Upper lobe of right lung (tissue), 1 donor: Measurements from ENCODE around the gene KCNJ1. TPM values are rescaled to one million over a fixed set of nuclear protein-coding genes. Genes with fewer than 3 reads are reported as not detected.

Source experiments
- ATAC-seq: fragments of 200-7000 bp; cut with Tn5 transposase; one replicate; pipeline ENCODE4 v1.9.1; 2020; ENCODE audit warnings: mild to moderate bottlenecking, moderate library complexity
- DNase-seq: peaks from one replicate; pipeline ENCODE4 v3.0.0-alpha.2; 2020
- H3K27ac ChIP-seq: fragments of 200-600 bp; one replicate; pipeline ENCODE4 v1.8.0; 2022
- H3K27me3 ChIP-seq: fragments of 200-600 bp; one replicate; pipeline ENCODE4 v1.8.0; 2022; ENCODE audit warnings: mild to moderate bottlenecking
- H3K36me3 ChIP-seq: fragments of 200-600 bp; one replicate; pipeline ENCODE4 v1.8.0; 2022
- H3K4me1 ChIP-seq: fragments of 200-600 bp; one replicate; pipeline ENCODE4 v1.8.0; 2022
- H3K4me3 ChIP-seq: fragments of 200-600 bp; one replicate; pipeline ENCODE4 v1.8.0; 2022; ENCODE audit warnings: mild to moderate bottlenecking
- H3K9me3 ChIP-seq: fragments of 200-600 bp; one replicate; pipeline ENCODE4 v1.8.0; 2022
- intact Hi-C: fragments of 100-400 bp; cut with DNase I; formaldehyde crosslinking; loops from one replicate; pipeline ENCODE4 v1.11.0; 2022
- total RNA-seq: library from RNA; stranded (reverse); fragmentation: NEBNext Ultra II Directional; extraction: Animal tissue kit (Norgen Biotek cat#: 25700); gene quantifications from one replicate; pipeline ENCODE4 v1.2.1, GENCODE V29; 2021
- TF ChIP-seq, protein P1 (sequence below): fragments of 200-600 bp; IDR thresholded peaks from one replicate; pipeline ENCODE4 v1.8.0; 2022; ENCODE audit warnings: antibody characterized with exemption
- donor health status: DM: no; HTN: yes; CAD: no; lungs with severe emphysema.

The KCNJ1 gene
- total RNA-seq, 1 donor from 2014 or later, result 0.23 TPM

DNA sequence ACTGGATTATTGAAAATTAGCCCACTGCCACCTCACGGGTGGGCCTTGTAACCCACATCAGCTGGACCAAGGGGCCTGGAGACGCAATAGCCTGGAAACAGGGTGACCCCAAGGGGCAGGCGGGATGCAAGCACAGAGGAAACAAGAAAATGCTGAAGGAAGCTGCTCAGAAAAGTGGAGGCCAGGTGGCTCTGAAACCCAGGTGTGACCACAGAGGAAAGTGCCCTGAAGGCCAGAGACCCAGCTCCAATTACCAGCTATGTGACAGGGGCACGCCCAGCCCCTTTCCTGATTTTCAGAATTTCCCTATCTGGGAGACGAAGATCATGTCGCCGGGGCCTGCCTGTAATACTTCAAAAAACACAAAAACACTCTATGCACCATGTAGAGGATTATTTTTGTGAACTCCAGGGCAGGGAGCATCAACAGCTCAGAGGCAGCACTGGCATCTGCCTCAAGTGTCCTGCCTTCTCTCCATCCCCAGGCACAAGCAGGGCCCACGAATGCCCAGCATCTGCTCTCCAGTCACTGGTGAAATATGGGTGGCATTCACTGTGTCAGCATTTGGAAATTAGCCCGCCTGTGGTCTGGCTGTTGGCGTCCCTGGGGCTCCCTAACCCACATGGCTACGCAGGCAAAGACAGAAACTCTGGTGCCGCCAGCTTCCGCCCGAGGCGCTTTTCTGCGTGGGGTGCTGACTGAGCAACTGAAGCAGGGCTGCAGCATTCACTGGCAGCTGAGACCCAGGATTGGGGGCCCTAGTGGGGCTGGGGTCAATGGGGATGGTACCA is 6.3 kb downstream of the KCNJ1 start:
- Histone ChIP-seq H3K27me3 (no peaks in the 10 kb centered on the region), H3K4me1 (no peaks in the 10 kb centered on the region), H3K36me3 (no peaks in the 10 kb centered on the region), H3K9me3 (no peaks in the 10 kb centered on the region), H3K4me3 (no peak overlapping the region), H3K27ac (no peak overlapping the region)
- TF ChIP-seq, protein P1, sequence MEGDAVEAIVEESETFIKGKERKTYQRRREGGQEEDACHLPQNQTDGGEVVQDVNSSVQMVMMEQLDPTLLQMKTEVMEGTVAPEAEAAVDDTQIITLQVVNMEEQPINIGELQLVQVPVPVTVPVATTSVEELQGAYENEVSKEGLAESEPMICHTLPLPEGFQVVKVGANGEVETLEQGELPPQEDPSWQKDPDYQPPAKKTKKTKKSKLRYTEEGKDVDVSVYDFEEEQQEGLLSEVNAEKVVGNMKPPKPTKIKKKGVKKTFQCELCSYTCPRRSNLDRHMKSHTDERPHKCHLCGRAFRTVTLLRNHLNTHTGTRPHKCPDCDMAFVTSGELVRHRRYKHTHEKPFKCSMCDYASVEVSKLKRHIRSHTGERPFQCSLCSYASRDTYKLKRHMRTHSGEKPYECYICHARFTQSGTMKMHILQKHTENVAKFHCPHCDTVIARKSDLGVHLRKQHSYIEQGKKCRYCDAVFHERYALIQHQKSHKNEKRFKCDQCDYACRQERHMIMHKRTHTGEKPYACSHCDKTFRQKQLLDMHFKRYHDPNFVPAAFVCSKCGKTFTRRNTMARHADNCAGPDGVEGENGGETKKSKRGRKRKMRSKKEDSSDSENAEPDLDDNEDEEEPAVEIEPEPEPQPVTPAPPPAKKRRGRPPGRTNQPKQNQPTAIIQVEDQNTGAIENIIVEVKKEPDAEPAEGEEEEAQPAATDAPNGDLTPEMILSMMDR, result no peak
- no peak for DNase-seq
- no peak for ATAC-seq
- intact Hi-C loops, result no loop called here

DNA sequence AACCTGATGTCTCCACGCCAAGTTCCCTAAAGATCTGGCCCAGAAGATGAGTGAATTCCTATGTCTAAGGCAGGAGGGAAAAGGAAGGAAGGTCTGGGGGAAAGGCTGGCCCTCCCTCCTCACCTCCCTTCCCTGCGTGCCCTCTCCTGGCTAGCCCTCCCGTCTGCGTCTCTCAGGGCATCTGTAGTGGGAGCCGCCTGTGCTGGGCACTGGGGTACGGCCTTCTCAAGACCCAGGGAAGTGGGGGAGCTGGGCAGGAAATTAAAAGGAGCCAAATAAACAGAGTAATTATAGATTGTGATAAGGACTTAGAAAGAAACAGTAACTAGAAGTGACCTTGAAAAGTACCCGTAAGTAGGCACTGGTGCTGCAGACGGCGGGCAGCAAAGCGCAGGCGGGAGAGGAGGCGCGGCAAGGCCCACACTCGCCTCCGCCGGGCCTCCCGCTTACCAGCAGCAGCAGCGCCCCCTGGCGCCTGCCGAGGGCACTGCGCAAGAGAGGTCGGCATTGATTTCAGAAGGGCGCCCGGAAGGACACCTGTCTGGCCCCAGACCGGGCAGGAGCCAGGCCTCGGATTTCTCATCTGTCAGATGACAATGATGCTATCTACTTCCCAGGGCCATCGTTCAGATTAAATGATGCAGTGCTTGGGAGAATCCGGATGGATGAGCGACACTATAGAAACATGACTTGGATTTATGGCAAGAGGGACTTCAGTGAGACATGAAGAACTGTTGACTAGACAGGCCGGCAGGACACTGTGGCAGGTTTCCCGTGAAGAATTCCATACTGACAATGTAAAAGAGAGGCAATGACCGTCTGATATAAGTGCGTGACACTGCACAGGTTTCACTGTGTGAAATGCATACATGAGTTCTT is 7.3 kb downstream of the KCNJ1 start:
- peak; percentile 95 for ATAC-seq
- Histone ChIP-seq H3K4me3 (no peak overlapping the region), H3K9me3 (no peaks in the 10 kb centered on the region), H3K4me1 (no peaks in the 10 kb centered on the region), H3K27me3 (no peaks in the 10 kb centered on the region), H3K27ac (no peak overlapping the region), H3K36me3 (no peaks in the 10 kb centered on the region)
- DNase-seq, result peak; percentile 91
- intact Hi-C loops, result no loop called here
- TF ChIP-seq, protein P1, result peak; percentile 99

DNA sequence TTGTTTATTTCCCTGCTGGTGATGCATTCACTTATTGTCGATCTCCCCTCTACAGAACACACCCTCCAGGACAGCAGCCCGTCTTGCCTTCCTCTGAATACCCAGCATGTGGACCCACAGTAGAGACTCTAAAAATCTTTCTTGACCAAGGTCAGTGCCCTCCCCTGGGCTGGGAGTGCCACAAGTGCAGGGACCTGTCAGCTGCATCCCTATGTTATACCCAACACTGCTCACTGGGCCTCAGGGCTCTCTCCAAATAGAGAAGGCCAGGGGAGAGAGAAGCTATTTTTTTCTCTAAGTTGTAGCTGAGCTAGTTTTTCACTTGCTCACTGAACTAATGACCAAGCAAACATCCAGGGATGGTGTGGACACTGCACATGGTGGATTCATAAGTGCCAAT is 9.8 kb downstream of the KCNJ1 start:
- DNase-seq (no peak), ATAC-seq (no peak)
- Histone ChIP-seq H3K9me3 (no peaks in the 10 kb centered on the region), H3K27me3 (no peaks in the 10 kb centered on the region), H3K36me3 (no peaks in the 10 kb centered on the region), H3K27ac (no peak overlapping the region), H3K4me3 (no peak overlapping the region), H3K4me1 (no peaks in the 10 kb centered on the region)
- TF ChIP-seq, protein P1, result no peak
- intact Hi-C loops, result no loop called here

DNA sequence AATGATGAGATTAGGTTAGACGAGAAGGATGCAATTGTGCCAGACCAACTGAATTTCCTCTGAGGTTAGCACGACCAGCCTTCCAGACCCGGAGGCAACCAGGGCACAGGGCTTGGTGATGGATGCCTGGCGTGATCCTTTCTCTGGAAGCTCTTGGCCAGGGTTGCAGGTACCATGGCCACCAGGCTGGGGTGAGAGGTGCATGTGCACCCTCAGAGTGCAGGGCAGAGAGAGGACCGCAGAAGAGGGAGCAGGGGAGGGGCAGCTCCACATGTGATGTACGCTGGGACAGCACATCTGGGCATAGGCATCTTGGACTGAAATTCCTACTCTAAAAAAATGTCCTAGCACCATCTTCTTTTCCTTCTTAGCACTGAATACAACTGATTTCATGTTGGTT is 10.9 kb downstream of the KCNJ1 start:
- Histone ChIP-seq H3K4me3 (no peak overlapping the region), H3K27me3 (no peaks in the 10 kb centered on the region), H3K9me3 (no peaks in the 10 kb centered on the region), H3K4me1 (no peaks in the 10 kb centered on the region), H3K27ac (no peak overlapping the region), H3K36me3 (no peaks in the 10 kb centered on the region)
- intact Hi-C loops, result no loop called here
- ATAC-seq (no peak), DNase-seq (no peak)
- TF ChIP-seq, protein P1, result no peak

DNA sequence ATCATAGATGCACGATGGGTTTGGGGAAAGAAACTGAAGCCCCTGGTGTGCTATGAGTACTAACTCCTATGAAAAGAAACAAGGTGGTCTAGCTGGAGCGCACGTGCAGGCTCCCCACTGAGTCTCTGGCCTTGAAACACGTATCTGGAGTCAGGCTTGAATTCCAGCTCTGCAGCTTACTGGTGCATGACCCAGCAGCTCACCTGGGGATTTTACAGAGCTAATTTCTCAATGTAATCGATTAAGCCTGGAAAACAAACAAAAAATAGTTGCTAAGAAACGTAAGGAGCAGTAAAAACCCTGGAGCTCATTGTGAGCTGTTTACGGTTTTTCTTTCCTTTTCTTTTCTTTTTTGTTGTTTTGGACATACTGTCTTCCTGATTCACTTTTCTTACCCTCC is 12.3 kb downstream of the KCNJ1 start:
- H3K9me3 ChIP-seq, result no peaks in the 10 kb centered on the region
- no peaks in the 10 kb centered on the region for H3K4me1 ChIP-seq
- no peaks in the 10 kb centered on the region for H3K36me3 ChIP-seq
- DNase-seq, result no peak
- TF ChIP-seq, protein P1, result no peak
- ATAC-seq, result no peak
- no peak overlapping the region for H3K4me3 ChIP-seq
- no peak overlapping the region for H3K27ac ChIP-seq
- intact Hi-C loops, result no loop called here
- H3K27me3 ChIP-seq, result no peaks in the 10 kb centered on the region
